H1 (cell line): ENCODE measurements around the gene SLC35E3. TPM values are rescaled to one million over a fixed set of nuclear protein-coding genes. Genes with fewer than 3 reads are reported as not detected.

Experiments used
- CTCF ChIA-PET: fragments of 300-600 bp; sonication (Branson Sonifier 250); formaldehyde crosslinking; loops from one replicate; lab custom pipeline; 2021; ENCODE audit not compliant: partially characterized antibody; lab: Charles Lee
- POLR2A ChIA-PET: fragments of 300-600 bp; sonication (Branson Sonifier 250); formaldehyde crosslinking; loops from one replicate; lab custom pipeline; 2021; ENCODE audit warnings: inconsistent platforms; ENCODE audit not compliant: partially characterized antibody; lab: Charles Lee
- DNase-seq, 2 experiments: peaks; one replicate each; pipeline versions ENCODE4 v3.0.0 to v3.0.0-alpha.2; 2010 to 2022; ENCODE audit warnings: low spot score in 2 of 2, low read depth in 1 of 2, mixed read lengths in 1 of 2
- FAIRE-seq: peaks from 2 replicates; lab custom pipeline; 2011; peaks lifted over from hg19 to GRCh38; lab: Jason Lieb, UNC
- H2AFZ ChIP-seq: 2 replicates; pipeline ENCODE4 v1.8.1; 2012; ENCODE audit warnings: low read length, inconsistent platforms
- H2AK5ac ChIP-seq: 2 replicates; pipeline ENCODE4 v1.6.1; 2013; ENCODE audit warnings: low read depth, low read length
- H2BK120ac ChIP-seq: replicated peaks from 2 replicates; pipeline ENCODE3; 2013; ENCODE audit warnings: low read depth, low read length, inconsistent platforms
- H2BK12ac ChIP-seq: 2 replicates; pipeline ENCODE4 v1.6.1; 2013; ENCODE audit warnings: low read depth, low read length
- H2BK15ac ChIP-seq: 2 replicates; pipeline ENCODE4 v1.6.1; 2013; ENCODE audit warnings: low read length
- H2BK20ac ChIP-seq: 2 replicates; pipeline ENCODE4 v1.6.1; 2013; ENCODE audit warnings: low read length
- H2BK5ac ChIP-seq: 2 replicates; pipeline ENCODE4 v1.6.1; 2013; ENCODE audit warnings: low read depth, low read length
- H3K14ac ChIP-seq: 2 replicates; pipeline ENCODE4 v1.6.1; 2013; ENCODE audit warnings: inconsistent platforms; ENCODE audit not compliant: insufficient read length
- H3K18ac ChIP-seq: 2 replicates; pipeline ENCODE4 v1.6.1; 2013; ENCODE audit warnings: low read length; ENCODE audit errors: extremely low read depth
- H3K23ac ChIP-seq: 2 replicates; pipeline ENCODE4 v1.6.1; 2013; ENCODE audit warnings: inconsistent platforms; ENCODE audit not compliant: insufficient read length
- H3K23me2 ChIP-seq: 2 replicates; pipeline ENCODE4 v1.6.1; 2013; ENCODE audit warnings: low read depth, low read length
- H3K27ac ChIP-seq: 2 replicates; pipeline ENCODE4 v1.6.1; 2011; ENCODE audit warnings: low read depth, low read length, inconsistent platforms
- H3K27me3 ChIP-seq, 4 experiments: replicated peaks in 1 of 4; 1 replicate in 1 of 4; 2 replicates in 3 of 4; pipeline versions ENCODE4 v1.6.1 to v1.8.1; 2011 to 2013; ENCODE audit warnings: low read length in 3 of 4, mild to moderate bottlenecking in 3 of 4, inconsistent platforms in 2 of 4, mixed read lengths in 2 of 4, moderate library complexity in 1 of 4; ENCODE audit not compliant: control insufficient read depth in 3 of 4, insufficient read depth in 3 of 4; ENCODE audit errors: extremely low read depth in 1 of 4
- H3K36me3 ChIP-seq, 4 experiments: 2 replicates each; pipeline versions ENCODE4 v1.6.1 to v1.8.1; 2011 to 2013; ENCODE audit warnings: mild to moderate bottlenecking in 4 of 4, low read length in 3 of 4, moderate library complexity in 2 of 4, control low read depth in 1 of 4, inconsistent platforms in 1 of 4; ENCODE audit not compliant: insufficient read depth in 4 of 4, control insufficient read depth in 2 of 4
- H3K4ac ChIP-seq: replicated peaks from 2 replicates; pipeline ENCODE3; 2013; ENCODE audit warnings: low read length, low read depth, mixed read lengths, inconsistent platforms; ENCODE audit not compliant: insufficient read length
- H3K4me1 ChIP-seq, 4 experiments: replicated peaks in 1 of 4; 1 replicate in 1 of 4; 2 replicates in 3 of 4; pipeline versions ENCODE4 v1.6.1 to v1.8.1; 2011 to 2013; ENCODE audit warnings: low read length in 3 of 4, inconsistent platforms in 2 of 4, mixed read lengths in 1 of 4; ENCODE audit not compliant: insufficient read depth in 4 of 4, control insufficient read depth in 3 of 4
- H3K4me2 ChIP-seq, 2 experiments: 2 replicates each; pipeline versions ENCODE4 v1.6.1 to v1.8.1; 2011 to 2013; ENCODE audit warnings: low read depth in 2 of 2, low read length in 2 of 2, control low read depth in 1 of 2, inconsistent platforms in 1 of 2, mild to moderate bottlenecking in 1 of 2; ENCODE audit not compliant: insufficient read depth in 1 of 2
- H3K4me3 ChIP-seq, 4 experiments: fragments of 200-600, 300-600 bp in 1 of 4; sonication (generic), shearing (Covaris generic), sonication (Bioruptor Twin) in 1 of 4; 2 replicates each; pipeline versions ENCODE4 v1.5.1 to v1.8.1; 2011 to 2016; ENCODE audit warnings: low read length in 4 of 4, low read depth in 3 of 4, control low read depth in 2 of 4, inconsistent platforms in 2 of 4, mild to moderate bottlenecking in 2 of 4, mixed read lengths in 1 of 4, moderate library complexity in 1 of 4; ENCODE audit not compliant: insufficient read depth in 2 of 4; ENCODE audit errors: extremely low read depth in 1 of 4
- H3K56ac ChIP-seq: replicated peaks from 2 replicates; pipeline ENCODE3; 2013; ENCODE audit warnings: low read depth, mild to moderate bottlenecking, mixed read lengths, low read length, inconsistent platforms; ENCODE audit not compliant: insufficient read length
- H3K79me1 ChIP-seq: 2 replicates; pipeline ENCODE4 v1.6.1; 2013; ENCODE audit warnings: low read depth, low read length, control low read depth
- H3K79me2 ChIP-seq, 2 experiments: 2 replicates each; pipeline versions ENCODE4 v1.6.1 to v1.8.1; 2012 to 2013; ENCODE audit warnings: low read length in 2 of 2, mild to moderate bottlenecking in 2 of 2, inconsistent platforms in 1 of 2; ENCODE audit not compliant: insufficient read depth in 2 of 2, control insufficient read depth in 1 of 2
- H3K9ac ChIP-seq, 4 experiments: replicated peaks in 1 of 4; 1 replicate in 1 of 4; 2 replicates in 3 of 4; pipeline versions ENCODE4 v1.6.1 to v1.8.1; 2011 to 2013; ENCODE audit warnings: low read depth in 3 of 4, low read length in 3 of 4, control low read depth in 2 of 4, mild to moderate bottlenecking in 2 of 4, moderate library complexity in 2 of 4, inconsistent platforms in 1 of 4; ENCODE audit errors: extremely low read depth in 1 of 4
- H3K9me3 ChIP-seq, 2 experiments: 2 replicates each; pipeline versions ENCODE4 v1.6.1 to v1.8.1; 2012 to 2013; ENCODE audit warnings: mild to moderate bottlenecking in 2 of 2, moderate library complexity in 2 of 2, control low read depth in 1 of 2, inconsistent platforms in 1 of 2, low read depth in 1 of 2, low read length in 1 of 2, mixed read lengths in 1 of 2; ENCODE audit not compliant: insufficient read depth in 2 of 2
- H4K20me1 ChIP-seq, 2 experiments: replicated peaks in 1 of 2; 2 replicates each; pipeline versions ENCODE3 to v1.8.1; 2011 to 2013; ENCODE audit warnings: inconsistent platforms in 2 of 2, low read length in 2 of 2, mild to moderate bottlenecking in 1 of 2; ENCODE audit not compliant: insufficient read depth in 2 of 2, control insufficient read depth in 1 of 2
- H4K5ac ChIP-seq: 2 replicates; pipeline ENCODE4 v1.6.1; 2013; ENCODE audit warnings: low read length, low read depth, mixed read lengths, inconsistent platforms; ENCODE audit not compliant: insufficient read length
- H4K8ac ChIP-seq: 2 replicates; pipeline ENCODE4 v1.8.0; 2013; ENCODE audit warnings: mild to moderate bottlenecking, moderate library complexity, low read length, inconsistent platforms; ENCODE audit not compliant: insufficient read depth; ENCODE audit errors: extremely low read depth
- H4K91ac ChIP-seq: replicated peaks from 2 replicates; pipeline ENCODE3; 2013; ENCODE audit warnings: low read length, mixed read lengths, inconsistent platforms; ENCODE audit not compliant: insufficient read length
- CHD1 ChIP-seq: IDR thresholded peaks from 2 replicates; pipeline ENCODE4 v1.6.1; 2012; ENCODE audit warnings: low read depth, low read length, improper control_type of control experiment
- KDM5A ChIP-seq: fragments of 200-600 bp; IDR thresholded peaks from 2 replicates; pipeline ENCODE4 v1.7.1; 2012; ENCODE audit warnings: mild to moderate bottlenecking, low read length, inconsistent platforms, mixed read lengths
- RBBP5 ChIP-seq: IDR thresholded peaks from 2 replicates; pipeline ENCODE4 v1.7.1; 2012; ENCODE audit warnings: low read depth, mild to moderate bottlenecking, inconsistent platforms, low read length, moderate library complexity, borderline replicate concordance
- RFX5 ChIP-seq: IDR thresholded peaks from 2 replicates; pipeline ENCODE4 v1.6.1; 2011; ENCODE audit warnings: low read depth, low read length, improper control_type of control experiment, borderline replicate concordance
- WGBS, 2 experiments: shearing (Covaris generic) in 1 of 2; methylation state at CpG; one replicate each; pipeline versions ENCODE4 v1.1.6 to v1.1.7; 2013 to 2015; ENCODE audit warnings: low lambda C conversion rate in 2 of 2, mixed read lengths in 2 of 2, inconsistent platforms in 1 of 2, low coverage in 1 of 2, missing lambda C conversion rate in 1 of 2; ENCODE audit not compliant: insufficient replicate concordance in 2 of 2, insufficient coverage in 1 of 2, insufficient read length in 1 of 2; ENCODE audit errors: extremely low coverage in 1 of 2, missing lambda C conversion rate in 1 of 2; 5-methylcytosine and 5-hydroxymethylcytosine counted together
- polyA plus RNA-seq, 7 experiments: library from polyadenylated mRNA; depleted of rRNA in 3 of 7; stranded (reverse) in 5 of 7; unstranded in 2 of 7; fragments of >200 nt in 5 of 7; fragments of 200-250 nt in 2 of 7; gene quantifications; 1 replicate in 5 of 7; 2 replicates in 1 of 7; 4 replicates in 1 of 7; pipeline versions ENCODE4 v1.2.1 to v1.2.3, GENCODE V29; 2011 to 2013; ENCODE audit warnings: missing spikeins in 2 of 7, mixed read lengths in 2 of 7
- total RNA-seq: library from RNA; stranded (reverse); fragmentation: NEBNext Ultra II Directional; extraction: Animal tissue kit (Norgen Biotek cat#: 25700); gene quantifications from 2 replicates; pipeline ENCODE4 v1.2.1, GENCODE V29; 2021

SLC35E3 gene
- total and polyA plus RNA-seq, 2 of the 8 experiments (the other 6 are each of a cell fraction or from before 2014, with no cell fraction given) = 10.0 to 10.9 TPM

DNA sequence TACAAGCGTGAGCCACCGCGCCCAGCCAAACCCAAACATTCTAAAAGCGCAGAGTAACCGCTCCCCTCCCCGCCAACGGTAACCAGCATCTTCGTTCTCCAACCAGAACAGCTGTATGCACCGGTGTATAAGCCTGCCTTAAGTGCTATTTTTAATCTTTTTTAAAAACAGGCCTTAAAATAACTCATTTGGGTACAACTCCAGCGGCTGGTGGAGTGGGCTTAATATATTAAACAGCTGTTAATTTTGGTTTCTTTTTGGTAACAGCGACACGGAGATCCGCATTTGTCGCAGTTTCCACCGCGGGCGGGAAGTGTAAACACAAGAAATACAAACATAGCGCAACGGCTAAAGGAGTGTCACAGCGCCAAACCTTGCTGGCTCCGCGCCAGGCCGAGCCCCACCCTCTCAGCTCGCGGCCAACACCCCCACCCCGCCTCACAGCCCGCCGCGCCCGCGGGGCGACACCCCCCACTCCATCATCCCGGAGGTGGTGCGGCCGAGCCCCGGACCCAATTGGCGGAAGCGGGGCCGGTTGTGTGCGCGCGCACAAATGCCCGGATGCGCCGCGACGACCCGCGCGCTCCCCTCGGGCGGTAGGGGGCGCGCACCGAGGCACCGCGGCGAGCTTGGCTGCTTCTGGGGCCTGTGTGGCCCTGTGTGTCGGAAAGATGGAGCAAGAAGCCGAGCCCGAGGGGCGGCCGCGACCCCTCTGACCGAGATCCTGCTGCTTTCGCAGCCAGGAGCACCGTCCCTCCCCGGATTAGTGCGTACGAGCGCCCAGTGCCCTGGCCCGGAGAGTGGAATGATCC lies 61.8 kb downstream of the SLC35E3 start, which contains the start of gene MDM2:
Gene MDM2 (plus strand): TSS at position 602 of the 812 bp plus-strand sequence. CDS start 301 bp downstream, outside the sequence.
- peak within 1 kb of the TSS; percentile 99 for H3K4ac ChIP-seq
- H3K14ac ChIP-seq = peak within 1 kb of the TSS; percentile 94
- peak within 1 kb of the TSS; percentile 99 for H3K56ac ChIP-seq
- H2BK120ac ChIP-seq = peak within 1 kb of the TSS; percentile 95
- peak within 1 kb of the TSS; percentile 97 to 100 (median 98) for H3K9ac ChIP-seq
- H3K27me3 ChIP-seq = no peaks in the 10 kb centered on the region
- H3K79me1 ChIP-seq = no peaks in the 10 kb centered on the region; the same call in 1 of the 2 replicates
- H4K5ac ChIP-seq = peak within 1 kb of the TSS; percentile 100
- H2BK5ac ChIP-seq = peak within 1 kb of the TSS; percentile 99
- FAIRE-seq (no peak), DNase-seq (peak; percentile 81 to 93)
- no peak within 1 kb of the TSS for H2BK15ac ChIP-seq
- H3K79me2 ChIP-seq = peaks cover 4 to 40% of the 10 kb centered on the region in 2 experiments
- peak within 1 kb of the TSS; percentile 61; the same call in 1 of the 2 replicates for H2BK20ac ChIP-seq
- H4K8ac ChIP-seq = peak within 1 kb of the TSS; percentile 100; the same call in 1 of the 2 replicates
- H3K4me1 ChIP-seq = peaks cover 3 to 12% (median 6%) of the 10 kb centered on the region in 4 experiments; a peak in 5 of 7 replicates
- CTCF ChIA-PET = interaction anchor here (0.7 to 2.2 kb wide), 3 partner anchors 21 to 199 kb away, joined by 3 to 14 read pairs (median 4); no protein-coding TSS in a partner anchor
- peak within 1 kb of the TSS; percentile 70 to 97 for H3K4me2 ChIP-seq
- peaks cover 1 to 2% of the 10 kb centered on the region in 2 experiments for H4K20me1 ChIP-seq
- H3K9me3 ChIP-seq = no peaks in the 10 kb centered on the region
- peak within 1 kb of the TSS; percentile 100 for H4K91ac ChIP-seq
- peak within 1 kb of the TSS; percentile 98 for H3K18ac ChIP-seq
- POLR2A ChIA-PET = interaction anchor here (0.6 to 3.3 kb wide), 27 partner anchors 8 to 473 kb away, joined by 3 to 41 read pairs (median 5); partner anchors contain the start of genes NUP107 and SLC35E3
- no peak within 1 kb of the TSS for H3K23ac ChIP-seq
- H3K23me2 ChIP-seq = peaks cover 2% of the 10 kb centered on the region
- H2AFZ ChIP-seq = peak within 1 kb of the TSS; percentile 89; the same call in 1 of the 2 replicates
- peak within 1 kb of the TSS; percentile 92 to 97 (median 94) for H3K4me3 ChIP-seq
- H2BK12ac ChIP-seq = peak within 1 kb of the TSS; percentile 75
- peak within 1 kb of the TSS; percentile 100 for H3K27ac ChIP-seq
- H2AK5ac ChIP-seq = peak within 1 kb of the TSS; percentile 80
- WGBS, 2 experiments = 2% methylated on average over 67 of the region's 72 CpGs; no CpG with 5 or more reads in 1 of the 2 experiments
- H3K36me3 ChIP-seq = peaks cover 0 to 27% (median 6%) of the 10 kb centered on the region in 4 experiments; a peak in 5 of 8 replicates
- no peak; the same call in 1 of the 2 replicates for TF ChIP-seq CHD1
- no peak for TF ChIP-seq RBBP5
- TF ChIP-seq KDM5A = no peak
- TF ChIP-seq RFX5 = no peak
